K562 (cell line): ENCODE results near the gene STX1A. TPM values are rescaled to one million over a fixed set of nuclear protein-coding genes. Genes with fewer than 3 reads are reported as not detected.
A peak's percentile ranks its signal among the peaks of the same experiment; 100 is the strongest.

ENCODE experiments used
- ARID1B ChIP-seq: fragments of 450-650 bp; IDR thresholded peaks from 2 replicates; pipeline ENCODE4 v1.6.1; 2016; ENCODE audit warnings: antibody characterized with exemption, mild to moderate bottlenecking, inconsistent platforms
- ATF4 ChIP-seq: fragments of 450-650 bp; formaldehyde crosslinking; IDR thresholded peaks from 2 replicates; pipeline ENCODE4 v1.4.0; 2022; ENCODE audit warnings: mild to moderate bottlenecking, moderate library complexity
- CEBPG ChIP-seq, 3 experiments: fragments of 200-800 bp in 1 of 3; sonication (Bioruptor generic) in 1 of 3; sonication (generic) in 1 of 3; formaldehyde crosslinking in 1 of 3; IDR thresholded peaks in 2 of 3; conservative IDR thresholded peaks in 1 of 3; 2 replicates each; pipeline versions ENCODE4 v1.6.1 to v1.8.0; 2016 to 2022; ENCODE audit warnings: missing compliant biosample characterization in 2 of 3, missing genetic modification characterization in 2 of 3, mild to moderate bottlenecking in 1 of 3, missing genetic modification reagents in 1 of 3
- CHD2 ChIP-seq: IDR thresholded peaks from 2 replicates; pipeline ENCODE4 v1.6.1; 2011; ENCODE audit warnings: low read depth, low read length
- POLR3G ChIP-seq: IDR thresholded peaks from 2 replicates; pipeline ENCODE4 v1.6.1; 2011; ENCODE audit not compliant: insufficient read length, insufficient replicate concordance; ENCODE audit errors: extremely low read depth
- TAF15 ChIP-seq: fragments of 200-400 bp; formaldehyde crosslinking; IDR thresholded peaks from 2 replicates; pipeline ENCODE4 v1.6.1; 2017; ENCODE audit warnings: mild to moderate bottlenecking, low read depth, low read length, moderate library complexity
- ZNF384 ChIP-seq: IDR thresholded peaks from 2 replicates; pipeline ENCODE4 v1.6.1; 2012; ENCODE audit warnings: low read depth, low read length, improper control_type of control experiment
- ZNF764 ChIP-seq: fragments of 250-450 bp; sonication (Bioruptor Pico); IDR thresholded peaks from 2 replicates; pipeline ENCODE4 v1.4.0; 2020; ENCODE audit warnings: low read depth, mild to moderate bottlenecking, moderate library complexity
- polyA plus RNA-seq, 8 experiments: library from polyadenylated mRNA; depleted of rRNA in 4 of 8; stranded (reverse) in 5 of 8; unstranded in 3 of 8; fragments of >200 nt; fragmentation: Nextera tagmentation in 2 of 8; fragmentation: Illumina TruSeq in 1 of 8; extraction: Ambion mirVana in 2 of 8; extraction: Trizol in 1 of 8; gene quantifications; 2 replicates each; pipeline versions ENCODE4 v1.2.1 to v1.2.3, GENCODE V29; 2011 to 2014; ENCODE audit warnings: inconsistent platforms in 1 of 8, missing spikeins in 1 of 8
- total RNA-seq, 7 experiments: library from RNA; depleted of rRNA in 6 of 7; stranded (reverse); fragments of >200 nt in 6 of 7; fragmentation: Illumina TruSeq in 2 of 7; extraction: Trizol in 2 of 7; gene quantifications; 2 replicates each; pipeline versions ENCODE4 v1.2.1 to v1.2.3, GENCODE V29; 2011 to 2021; ENCODE audit warnings: low replicate concordance in 1 of 7
- TF ChIP-seq, protein P1 (sequence below): fragments of 250-450 bp; sonication (Bioruptor Pico); IDR thresholded peaks from 2 replicates; pipeline ENCODE4 v1.5.0; 2020; ENCODE audit warnings: mild to moderate bottlenecking, borderline replicate concordance
- TF ChIP-seq, protein P2 (sequence below): fragments of 450-650 bp; IDR thresholded peaks from 2 replicates; pipeline ENCODE4 v1.6.1; 2018; ENCODE audit not compliant: partially characterized antibody
- TF ChIP-seq, protein P3 (sequence below): sonication (generic); formaldehyde crosslinking; IDR thresholded peaks from 2 replicates; pipeline ENCODE4 v1.8.1; 2023; ENCODE audit warnings: mild to moderate bottlenecking, missing genetic modification reagents

STX1A gene
- total and polyA plus RNA-seq, 9 of the 15 experiments (the other 6 are each of a cell fraction or from before 2014, with no cell fraction given), result 0.04 to 15.1 (median 6.3) TPM

- TF ChIP-seq, protein P1, sequence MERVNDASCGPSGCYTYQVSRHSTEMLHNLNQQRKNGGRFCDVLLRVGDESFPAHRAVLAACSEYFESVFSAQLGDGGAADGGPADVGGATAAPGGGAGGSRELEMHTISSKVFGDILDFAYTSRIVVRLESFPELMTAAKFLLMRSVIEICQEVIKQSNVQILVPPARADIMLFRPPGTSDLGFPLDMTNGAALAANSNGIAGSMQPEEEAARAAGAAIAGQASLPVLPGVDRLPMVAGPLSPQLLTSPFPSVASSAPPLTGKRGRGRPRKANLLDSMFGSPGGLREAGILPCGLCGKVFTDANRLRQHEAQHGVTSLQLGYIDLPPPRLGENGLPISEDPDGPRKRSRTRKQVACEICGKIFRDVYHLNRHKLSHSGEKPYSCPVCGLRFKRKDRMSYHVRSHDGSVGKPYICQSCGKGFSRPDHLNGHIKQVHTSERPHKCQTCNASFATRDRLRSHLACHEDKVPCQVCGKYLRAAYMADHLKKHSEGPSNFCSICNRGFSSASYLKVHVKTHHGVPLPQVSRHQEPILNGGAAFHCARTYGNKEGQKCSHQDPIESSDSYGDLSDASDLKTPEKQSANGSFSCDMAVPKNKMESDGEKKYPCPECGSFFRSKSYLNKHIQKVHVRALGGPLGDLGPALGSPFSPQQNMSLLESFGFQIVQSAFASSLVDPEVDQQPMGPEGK (CRISPR knock-in tag), result no peak
- TF ChIP-seq ATF4 (CRISPR knock-in tag) (no peak), ZNF384 (peak; percentile 86), ZNF764 (CRISPR knock-in tag) (no peak), TAF15 (no peak), CEBPG (CRISPR knock-in tag; IDR thresholded peaks at IDR 0.05) (no peak), CEBPG (tag; conservative IDR thresholded peaks at IDR 0.05 in 1 of 2, IDR thresholded peaks at IDR 0.05 in 1 of 2) (no peak), CHD2 (no peak), POLR3G (no peak), ARID1B (peak; percentile 96)
- TF ChIP-seq, protein P2, sequence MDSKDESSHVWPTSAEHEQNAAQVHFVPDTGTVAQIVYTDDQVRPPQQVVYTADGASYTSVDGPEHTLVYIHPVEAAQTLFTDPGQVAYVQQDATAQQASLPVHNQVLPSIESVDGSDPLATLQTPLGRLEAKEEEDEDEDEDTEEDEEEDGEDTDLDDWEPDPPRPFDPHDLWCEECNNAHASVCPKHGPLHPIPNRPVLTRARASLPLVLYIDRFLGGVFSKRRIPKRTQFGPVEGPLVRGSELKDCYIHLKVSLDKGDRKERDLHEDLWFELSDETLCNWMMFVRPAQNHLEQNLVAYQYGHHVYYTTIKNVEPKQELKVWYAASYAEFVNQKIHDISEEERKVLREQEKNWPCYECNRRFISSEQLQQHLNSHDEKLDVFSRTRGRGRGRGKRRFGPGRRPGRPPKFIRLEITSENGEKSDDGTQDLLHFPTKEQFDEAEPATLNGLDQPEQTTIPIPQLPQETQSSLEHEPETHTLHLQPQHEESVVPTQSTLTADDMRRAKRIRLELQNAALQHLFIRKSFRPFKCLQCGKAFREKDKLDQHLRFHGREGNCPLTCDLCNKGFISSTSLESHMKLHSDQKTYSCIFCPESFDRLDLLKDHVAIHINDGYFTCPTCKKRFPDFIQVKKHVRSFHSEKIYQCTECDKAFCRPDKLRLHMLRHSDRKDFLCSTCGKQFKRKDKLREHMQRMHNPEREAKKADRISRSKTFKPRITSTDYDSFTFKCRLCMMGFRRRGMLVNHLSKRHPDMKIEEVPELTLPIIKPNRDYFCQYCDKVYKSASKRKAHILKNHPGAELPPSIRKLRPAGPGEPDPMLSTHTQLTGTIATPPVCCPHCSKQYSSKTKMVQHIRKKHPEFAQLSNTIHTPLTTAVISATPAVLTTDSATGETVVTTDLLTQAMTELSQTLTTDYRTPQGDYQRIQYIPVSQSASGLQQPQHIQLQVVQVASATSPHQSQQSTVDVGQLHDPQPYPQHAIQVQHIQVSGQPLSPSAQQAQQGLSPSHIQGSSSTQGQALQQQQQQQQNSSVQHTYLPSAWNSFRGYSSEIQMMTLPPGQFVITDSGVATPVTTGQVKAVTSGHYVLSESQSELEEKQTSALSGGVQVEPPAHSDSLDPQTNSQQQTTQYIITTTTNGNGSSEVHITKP, result peak; percentile 13
- TF ChIP-seq, protein P3, sequence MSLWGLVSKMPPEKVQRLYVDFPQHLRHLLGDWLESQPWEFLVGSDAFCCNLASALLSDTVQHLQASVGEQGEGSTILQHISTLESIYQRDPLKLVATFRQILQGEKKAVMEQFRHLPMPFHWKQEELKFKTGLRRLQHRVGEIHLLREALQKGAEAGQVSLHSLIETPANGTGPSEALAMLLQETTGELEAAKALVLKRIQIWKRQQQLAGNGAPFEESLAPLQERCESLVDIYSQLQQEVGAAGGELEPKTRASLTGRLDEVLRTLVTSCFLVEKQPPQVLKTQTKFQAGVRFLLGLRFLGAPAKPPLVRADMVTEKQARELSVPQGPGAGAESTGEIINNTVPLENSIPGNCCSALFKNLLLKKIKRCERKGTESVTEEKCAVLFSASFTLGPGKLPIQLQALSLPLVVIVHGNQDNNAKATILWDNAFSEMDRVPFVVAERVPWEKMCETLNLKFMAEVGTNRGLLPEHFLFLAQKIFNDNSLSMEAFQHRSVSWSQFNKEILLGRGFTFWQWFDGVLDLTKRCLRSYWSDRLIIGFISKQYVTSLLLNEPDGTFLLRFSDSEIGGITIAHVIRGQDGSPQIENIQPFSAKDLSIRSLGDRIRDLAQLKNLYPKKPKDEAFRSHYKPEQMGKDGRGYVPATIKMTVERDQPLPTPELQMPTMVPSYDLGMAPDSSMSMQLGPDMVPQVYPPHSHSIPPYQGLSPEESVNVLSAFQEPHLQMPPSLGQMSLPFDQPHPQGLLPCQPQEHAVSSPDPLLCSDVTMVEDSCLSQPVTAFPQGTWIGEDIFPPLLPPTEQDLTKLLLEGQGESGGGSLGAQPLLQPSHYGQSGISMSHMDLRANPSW (CRISPR knock-in tag), result no peak; the same call in 1 of the 2 replicates
These were observed 3.7 kb downstream of the STX1A start (continued) for GRCh38 chr7:73715648-73716317.
